T-helper 2 cell treated with Interferon-gamma antibody and Interleukin-4, amounts not matched to agents 5 μg/mL and 100 μg/mL, for 36 hours (primary cell): ENCODE data around the gene CREBRF.
"Not testable (repeated sequence)": the region's sequence is repeated elsewhere in the genome, so short reads cannot be mapped to it uniquely, and the experiment has no call there.

Experiments
- DNase-seq: peaks from one replicate; pipeline ENCODE4 v3.0.0; 2021; ENCODE audit warnings: low spot score
- H3K27ac Mint-ChIP-seq: one replicate; pipeline ENCODE4 v1.8.0; 2021; ENCODE audit warnings: mild to moderate bottlenecking, mixed read lengths
- H3K27me3 Mint-ChIP-seq: one replicate; pipeline ENCODE4 v1.8.0; 2021; ENCODE audit warnings: low read depth, mixed read lengths
- H3K36me3 Mint-ChIP-seq: one replicate; pipeline ENCODE4 v1.8.0; 2021; ENCODE audit warnings: low read depth, mixed read lengths
- H3K4me1 Mint-ChIP-seq: one replicate; pipeline ENCODE4 v1.8.0; 2021; ENCODE audit warnings: low read depth, mixed read lengths
- H3K4me3 Mint-ChIP-seq: one replicate; pipeline ENCODE4 v1.8.0; 2022; ENCODE audit warnings: mild to moderate bottlenecking, moderate library complexity, mixed read lengths
- H3K9me3 Mint-ChIP-seq: one replicate; pipeline ENCODE4 v1.8.0; 2021; ENCODE audit warnings: mixed read lengths

Gene CREBRF

DNA sequence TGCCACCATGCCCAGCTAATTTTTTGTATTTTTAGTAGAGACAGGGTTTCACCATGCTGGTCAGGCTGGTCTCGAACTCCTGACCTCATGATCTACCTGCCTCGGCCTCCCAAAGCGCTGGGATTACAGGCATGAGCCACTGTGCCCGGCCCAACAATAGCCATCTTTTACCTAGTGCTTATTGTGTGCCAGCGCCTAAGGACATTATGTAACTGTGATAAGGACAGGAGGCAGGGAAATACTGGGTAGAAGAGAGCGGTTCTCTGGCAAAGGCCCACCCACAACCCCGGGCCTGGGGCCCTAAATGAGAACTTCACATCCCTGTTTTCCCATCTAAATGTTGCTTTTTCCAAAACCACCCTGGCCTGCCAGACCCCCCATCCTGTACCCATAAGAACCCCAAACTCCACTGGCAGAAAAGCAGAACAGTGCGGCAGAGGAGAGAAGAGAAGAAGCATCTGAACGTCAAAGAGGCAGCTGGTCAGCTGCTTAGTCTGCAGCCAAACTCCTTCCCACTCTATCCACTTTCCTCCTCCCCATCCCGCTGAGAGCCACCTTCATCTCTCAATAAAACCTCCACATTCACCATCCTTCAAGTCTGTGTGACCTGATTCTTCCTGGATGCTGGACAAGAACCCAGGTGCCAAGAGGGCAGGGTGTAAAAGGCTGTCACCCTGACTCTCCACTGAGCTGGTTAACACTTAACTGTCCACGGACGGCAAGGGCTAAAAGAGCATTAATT is 8.9 kb upstream of the CREBRF start:
- H3K4me3 Mint-ChIP-seq, H3K36me3 Mint-ChIP-seq, DNase-seq, H3K27me3 Mint-ChIP-seq, H3K27ac Mint-ChIP-seq, H3K4me1 Mint-ChIP-seq, H3K9me3 Mint-ChIP-seq: not testable (repeated sequence)

- peaks cover 3% of the 10 kb centered on the region for H3K27me3 Mint-ChIP-seq
- peaks cover 1% of the 10 kb centered on the region for H3K4me1 Mint-ChIP-seq
- H3K27ac Mint-ChIP-seq, result no peak overlapping the region
- DNase-seq, result no peak
- H3K9me3 Mint-ChIP-seq, result no peaks in the 10 kb centered on the region
- H3K36me3 Mint-ChIP-seq, result no peaks in the 10 kb centered on the region
- no peak overlapping the region for H3K4me3 Mint-ChIP-seq
Measured at GRCh38 chr5:173047838-173048105, 8.4 kb upstream of the CREBRF start.

GRCh38 chr5:173050791-173051190 is 5.4 kb upstream of the CREBRF start:
- no peak for DNase-seq
- H3K9me3 Mint-ChIP-seq, result no peaks in the 10 kb centered on the region
- H3K27ac Mint-ChIP-seq, result no peak overlapping the region
- no peaks in the 10 kb centered on the region for H3K36me3 Mint-ChIP-seq
- H3K27me3 Mint-ChIP-seq, result peaks cover 3% of the 10 kb centered on the region
- peaks cover 22% of the 10 kb centered on the region for H3K4me1 Mint-ChIP-seq
- H3K4me3 Mint-ChIP-seq, result no peak overlapping the region

DNA sequence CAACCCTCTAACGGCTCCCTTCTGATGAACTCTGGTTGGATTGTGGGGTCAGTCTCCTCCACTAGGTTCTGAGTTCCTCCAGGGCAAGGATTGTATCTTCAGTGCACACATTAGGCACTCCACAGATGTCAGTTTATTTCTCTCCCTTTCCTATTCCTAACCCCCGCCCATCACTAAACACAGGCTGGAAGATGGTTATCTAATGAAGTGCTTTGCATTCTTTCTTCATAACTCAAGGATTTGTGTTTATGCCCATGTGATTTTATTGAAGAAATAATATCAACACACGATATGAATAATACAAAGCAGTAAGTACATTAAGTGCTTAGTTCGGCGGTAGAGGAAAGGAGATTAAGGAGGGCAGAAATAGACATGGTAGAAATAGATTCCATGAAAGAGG is 4.4 kb upstream of the CREBRF start:
- peaks cover 3% of the 10 kb centered on the region for H3K27me3 Mint-ChIP-seq
- H3K4me1 Mint-ChIP-seq, result peaks cover 24% of the 10 kb centered on the region
- H3K4me3 Mint-ChIP-seq, result no peak overlapping the region
- H3K9me3 Mint-ChIP-seq, result no peaks in the 10 kb centered on the region
- no peak overlapping the region for H3K27ac Mint-ChIP-seq
- DNase-seq, result no peak
- no peaks in the 10 kb centered on the region for H3K36me3 Mint-ChIP-seq

GRCh38 chr5:173053041-173053440 is 3.1 kb upstream of the CREBRF start:
- H3K27ac Mint-ChIP-seq, result no peak overlapping the region
- DNase-seq, result no peak
- peaks cover 24% of the 10 kb centered on the region for H3K4me1 Mint-ChIP-seq
- H3K27me3 Mint-ChIP-seq, result peaks cover 3% of the 10 kb centered on the region
- no peaks in the 10 kb centered on the region for H3K36me3 Mint-ChIP-seq
- H3K9me3 Mint-ChIP-seq, result no peaks in the 10 kb centered on the region
- no peak overlapping the region for H3K4me3 Mint-ChIP-seq

DNA sequence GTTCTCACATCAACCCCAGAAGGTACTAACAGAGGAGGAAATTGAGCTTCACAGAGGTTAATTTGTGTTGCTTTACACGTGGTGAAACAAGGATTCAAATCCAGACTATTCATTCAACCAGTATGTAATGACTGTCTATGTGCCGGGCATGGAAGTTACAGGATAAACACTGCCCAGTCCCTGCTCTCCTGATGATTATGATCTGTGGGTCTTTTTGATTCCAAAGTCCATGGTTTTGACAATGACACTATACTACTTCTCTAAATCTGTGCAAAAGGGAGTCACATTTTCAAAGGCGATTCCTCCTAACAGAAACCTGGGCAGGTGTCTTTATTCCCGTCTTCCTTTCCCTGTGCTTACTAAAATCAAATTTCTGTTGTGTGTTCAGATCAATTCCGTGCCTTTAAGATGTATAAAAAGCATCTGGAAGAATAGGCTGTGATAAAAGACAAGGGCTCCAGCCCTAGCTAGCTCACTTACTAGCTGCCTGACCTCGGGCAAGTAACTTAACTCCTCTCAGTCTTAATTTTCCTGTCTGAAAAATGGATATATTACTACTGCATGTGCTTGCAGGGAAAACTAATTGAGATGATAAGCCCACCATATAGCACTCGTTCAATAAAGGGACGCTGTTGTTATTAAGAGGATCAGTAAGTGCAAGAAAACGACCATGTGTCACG is 970 bp upstream of the CREBRF start:
- H3K9me3 Mint-ChIP-seq, result no peaks in the 10 kb centered on the region
- peaks cover 26% of the 10 kb centered on the region for H3K4me1 Mint-ChIP-seq
- H3K4me3 Mint-ChIP-seq, result peak overlapping the region; percentile 88
- H3K36me3 Mint-ChIP-seq, result no peaks in the 10 kb centered on the region
- peak overlapping the region; percentile 90 for H3K27ac Mint-ChIP-seq
- DNase-seq, result no peak
- H3K27me3 Mint-ChIP-seq, result peaks cover 3% of the 10 kb centered on the region

GRCh38 chr5:173055722-173055982 is 500 bp upstream of the CREBRF start:
- peak overlapping the region; percentile 88 for H3K4me3 Mint-ChIP-seq
- H3K9me3 Mint-ChIP-seq, result no peaks in the 10 kb centered on the region
- peaks cover 26% of the 10 kb centered on the region for H3K4me1 Mint-ChIP-seq
- no peak for DNase-seq
- peaks cover under 1% of the 10 kb centered on the region for H3K27me3 Mint-ChIP-seq
- H3K27ac Mint-ChIP-seq, result peak overlapping the region; percentile 90
- H3K36me3 Mint-ChIP-seq, result no peaks in the 10 kb centered on the region

- peak overlapping the region; percentile 96 for H3K4me3 Mint-ChIP-seq
- H3K27me3 Mint-ChIP-seq, result no peaks in the 10 kb centered on the region
- H3K4me1 Mint-ChIP-seq, result peaks cover 26% of the 10 kb centered on the region
- peak overlapping the region; percentile 94 for H3K27ac Mint-ChIP-seq
- no peaks in the 10 kb centered on the region for H3K9me3 Mint-ChIP-seq
- H3K36me3 Mint-ChIP-seq, result no peaks in the 10 kb centered on the region
- DNase-seq, result no peak
Measured at GRCh38 chr5:173056783-173057061, 570 bp downstream of the CREBRF start.

DNA sequence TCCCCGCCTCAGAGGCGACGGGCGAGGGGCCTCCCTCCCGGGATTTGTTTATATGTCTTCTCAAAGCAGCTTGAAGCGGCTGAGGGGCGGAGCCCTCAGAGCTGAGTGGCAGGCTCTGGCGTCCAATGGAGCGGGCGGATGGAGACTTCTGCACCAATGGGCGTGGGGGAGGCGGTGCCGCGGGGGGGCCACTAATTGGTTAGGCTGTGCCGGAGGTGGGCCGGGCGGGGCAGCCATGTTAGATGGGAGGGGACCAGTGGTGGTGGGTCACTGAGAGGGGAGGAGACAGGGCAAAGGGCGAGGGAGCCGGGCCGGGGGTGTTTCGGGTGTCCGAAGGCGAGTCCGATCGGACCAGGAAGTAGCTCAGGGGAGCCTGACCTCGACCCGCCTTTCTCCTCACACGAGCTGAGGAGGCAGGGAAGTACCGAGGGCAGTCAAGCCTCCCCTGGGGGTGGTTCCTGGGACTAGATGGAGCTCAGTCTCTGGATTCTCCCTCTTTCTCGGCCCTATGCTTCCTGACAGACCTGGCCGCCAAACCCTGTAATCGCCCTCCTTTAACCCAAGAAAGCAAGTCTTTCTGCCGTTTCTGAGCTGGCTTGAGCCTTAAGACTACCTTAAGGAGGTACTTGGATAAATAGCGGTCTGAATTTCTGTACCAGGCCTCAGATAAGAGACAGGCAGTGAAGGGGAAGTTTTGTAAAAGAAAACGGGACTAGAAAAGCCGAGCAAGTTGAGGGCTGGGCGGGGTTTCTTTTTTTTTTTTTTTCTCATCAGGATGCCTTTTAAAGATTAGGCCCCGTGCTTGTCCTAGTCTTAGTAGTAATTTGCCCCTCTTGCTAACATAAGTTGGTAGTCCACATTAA is 1.1 kb downstream of the CREBRF start:
- peak; percentile 99 for DNase-seq
- H3K4me1 Mint-ChIP-seq, result peaks cover 26% of the 10 kb centered on the region

GRCh38 chr5:173062141-173062540 is 6.0 kb downstream of the CREBRF start:
- no peak for DNase-seq
- H3K36me3 Mint-ChIP-seq, result no peaks in the 10 kb centered on the region
- H3K9me3 Mint-ChIP-seq, result no peaks in the 10 kb centered on the region
- H3K4me1 Mint-ChIP-seq, result peaks cover 14% of the 10 kb centered on the region
- H3K27me3 Mint-ChIP-seq, result no peaks in the 10 kb centered on the region
- no peak overlapping the region for H3K4me3 Mint-ChIP-seq
- no peak overlapping the region for H3K27ac Mint-ChIP-seq

More for the DNA sequence above, 1.1 kb downstream of the CREBRF start:
- Mint-ChIP-seq H3K4me3 (peak overlapping the region; percentile 96), H3K36me3 (no peaks in the 10 kb centered on the region), H3K9me3 (no peaks in the 10 kb centered on the region), H3K27me3 (no peaks in the 10 kb centered on the region), H3K27ac (peak overlapping the region; percentile 94)

DNA sequence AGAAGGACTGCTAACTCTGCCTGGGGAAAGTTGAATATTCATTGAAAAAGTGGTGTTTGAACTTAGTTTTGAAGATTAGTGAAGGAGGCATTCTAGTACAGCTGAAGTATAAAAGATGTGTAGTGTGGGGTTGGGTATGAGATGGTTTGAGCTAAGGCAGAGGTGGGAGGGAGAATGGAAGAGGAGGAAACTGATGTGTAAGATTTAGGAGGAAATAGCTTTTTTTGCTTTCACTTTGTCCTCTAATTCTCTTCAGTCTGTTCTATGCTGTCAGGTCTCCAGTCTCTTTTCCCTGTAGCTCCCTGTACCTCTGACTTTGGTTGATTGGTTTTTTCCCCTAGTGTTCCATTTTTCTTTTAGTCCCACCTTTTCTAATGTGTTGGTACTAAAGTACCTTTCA is 9.0 kb downstream of the CREBRF start:
- H3K27me3 Mint-ChIP-seq, result no peaks in the 10 kb centered on the region
- H3K36me3 Mint-ChIP-seq, result no peaks in the 10 kb centered on the region
- DNase-seq, result no peak
- H3K4me1 Mint-ChIP-seq, result peaks cover 14% of the 10 kb centered on the region
- peak overlapping the region; percentile 67 for H3K27ac Mint-ChIP-seq
- H3K9me3 Mint-ChIP-seq, result no peaks in the 10 kb centered on the region
- peak overlapping the region; percentile 69 for H3K4me3 Mint-ChIP-seq

DNA sequence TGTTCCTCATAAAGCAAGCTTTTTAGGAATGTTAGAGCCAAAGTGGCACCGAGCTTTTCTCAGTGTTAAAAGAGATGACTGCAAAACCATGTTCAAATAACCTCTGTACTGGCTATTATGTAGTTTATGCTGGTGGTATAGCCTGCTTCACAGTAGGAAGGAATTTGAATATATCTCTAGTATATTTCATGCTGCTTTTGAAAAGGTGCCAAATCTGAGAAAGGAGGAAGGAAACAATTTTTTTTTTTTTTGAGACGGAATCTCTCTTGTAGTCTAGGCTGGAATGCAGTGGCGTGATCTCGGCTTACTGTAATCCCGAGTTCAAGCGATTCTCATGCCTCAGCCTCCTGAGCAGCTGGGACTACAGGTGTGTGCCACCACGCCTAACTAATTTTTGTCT is 13.5 kb downstream of the CREBRF start:
- Mint-ChIP-seq H3K36me3 (no peaks in the 10 kb centered on the region), H3K27ac (no peak overlapping the region), H3K4me1 (peaks cover 9% of the 10 kb centered on the region), H3K4me3 (no peak overlapping the region), H3K27me3 (no peaks in the 10 kb centered on the region), H3K9me3 (no peaks in the 10 kb centered on the region)
- no peak for DNase-seq

GRCh38 chr5:173075137-173075843 is 19.1 kb downstream of the CREBRF start:
- Mint-ChIP-seq H3K4me3 (no peak overlapping the region), H3K27me3 (no peaks in the 10 kb centered on the region), H3K4me1 (no peaks in the 10 kb centered on the region), H3K27ac (no peak overlapping the region), H3K36me3 (no peaks in the 10 kb centered on the region), H3K9me3 (no peaks in the 10 kb centered on the region)
- DNase-seq, result no peak

GRCh38 chr5:173075970-173076369 is 19.8 kb downstream of the CREBRF start:
- Mint-ChIP-seq H3K27ac (no peak overlapping the region), H3K36me3 (peaks cover under 1% of the 10 kb centered on the region), H3K4me1 (peaks cover 4% of the 10 kb centered on the region), H3K4me3 (no peak overlapping the region), H3K27me3 (no peaks in the 10 kb centered on the region), H3K9me3 (no peaks in the 10 kb centered on the region)
- no peak for DNase-seq
